ENCODE measurements around the gene LARGE1.

LARGE1 gene

DNA sequence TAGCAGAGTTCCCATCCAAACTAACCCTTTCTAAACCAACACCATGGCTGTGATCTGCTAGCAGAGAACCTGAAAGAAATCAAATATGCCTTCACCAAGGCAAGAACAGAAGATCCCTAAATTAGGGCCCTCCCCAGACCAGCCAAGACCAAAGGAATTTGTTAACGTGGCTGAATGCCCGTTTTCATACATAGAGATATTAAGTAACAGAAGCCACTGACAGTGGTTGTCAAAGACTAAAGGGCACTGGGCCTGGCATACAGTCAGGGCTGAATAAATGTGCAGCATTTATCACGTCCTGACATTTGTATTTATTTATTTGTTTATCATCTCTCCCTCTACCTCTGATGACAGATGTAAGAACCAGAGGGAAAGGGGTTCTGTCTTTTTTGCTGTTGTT is 271.8 kb downstream of the LARGE1 start:
- Histone ChIP-seq H3K4ac (ENCODE audit: low read depth, low read length) (no peak overlapping the region), H3K79me1 (ENCODE audit: low read length) (no peaks in the 10 kb centered on the region), H3K23ac (ENCODE audit: low read length) (no peak overlapping the region), H2BK120ac (ENCODE audit: low read depth, low read length) (no peak overlapping the region), H3K4me3 (ENCODE audit: low read length) (no peak overlapping the region), H3K27me3 (ENCODE audit: insufficient read depth, low read length, poor library complexity) (no peaks in the 10 kb centered on the region), H3K79me2 (ENCODE audit: control insufficient read depth, insufficient read depth, low read length) (no peaks in the 10 kb centered on the region), H2BK5ac (ENCODE audit: low read length) (no peak overlapping the region), H3K27ac (ENCODE audit: low read depth, low read length) (no peak overlapping the region), H3K56ac (ENCODE audit: low read length) (no peak overlapping the region), H4K8ac (ENCODE audit: low read depth, low read length) (no peak overlapping the region), H3K9ac (ENCODE audit: low read length) (no peak overlapping the region), H2BK15ac (replicated peaks; ENCODE audit: low read depth) (no peak overlapping the region), H3K4me2 (ENCODE audit: low read length) (no peak overlapping the region), H3K18ac (ENCODE audit: low read length) (no peak overlapping the region), H4K5ac (ENCODE audit: low read length) (no peak overlapping the region), H2AK5ac (ENCODE audit: low read length) (no peak overlapping the region), H3K4me1 (ENCODE audit: control insufficient read depth, low read depth, low read length) (peaks cover 2% of the 10 kb centered on the region), H3K36me3 (ENCODE audit: control insufficient read depth, insufficient read depth, low read length) (no peaks in the 10 kb centered on the region)
- no peak for DNase-seq
- WGBS (ENCODE audit: extremely low coverage, insufficient coverage, low lambda C conversion rate) = no CpG with 5 or more reads among the region's 3 CpGs

DNA sequence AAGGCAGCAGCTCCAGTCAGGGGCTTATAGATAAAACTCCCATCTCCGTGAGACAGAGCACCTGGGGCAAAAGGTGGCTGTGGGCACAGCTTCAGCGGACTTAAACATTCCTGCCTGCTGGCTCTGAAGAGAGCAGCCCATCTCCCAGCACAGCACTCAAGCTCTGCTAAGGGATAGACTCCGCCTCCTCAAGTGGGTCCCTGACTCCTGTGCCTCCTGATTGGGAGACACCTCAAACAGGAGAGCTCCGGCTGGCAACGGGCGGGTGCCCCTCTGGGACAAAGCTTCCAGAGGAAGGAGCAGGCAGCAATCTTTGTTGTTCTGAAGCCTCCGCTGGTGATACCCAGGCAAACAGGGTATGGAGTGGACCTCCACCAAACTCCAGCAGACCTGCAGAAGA is 279.4 kb downstream of the LARGE1 start:
- DNase-seq = peak; percentile 39
- Histone ChIP-seq H3K4ac (ENCODE audit: low read depth, low read length) (no peak overlapping the region), H3K4me3 (ENCODE audit: low read length) (no peak overlapping the region), H4K5ac (ENCODE audit: low read length) (no peak overlapping the region), H3K4me1 (ENCODE audit: control insufficient read depth, low read depth, low read length) (no peaks in the 10 kb centered on the region), H3K18ac (ENCODE audit: low read length) (no peak overlapping the region), H3K9ac (ENCODE audit: low read length) (no peak overlapping the region), H3K56ac (ENCODE audit: low read length) (no peak overlapping the region), H3K23ac (ENCODE audit: low read length) (no peak overlapping the region), H3K27ac (ENCODE audit: low read depth, low read length) (no peak overlapping the region), H2BK5ac (ENCODE audit: low read length) (no peak overlapping the region), H3K27me3 (ENCODE audit: insufficient read depth, low read length, poor library complexity) (no peaks in the 10 kb centered on the region), H3K36me3 (ENCODE audit: control insufficient read depth, insufficient read depth, low read length) (no peaks in the 10 kb centered on the region), H3K79me1 (ENCODE audit: low read length) (no peaks in the 10 kb centered on the region), H3K79me2 (ENCODE audit: control insufficient read depth, insufficient read depth, low read length) (no peaks in the 10 kb centered on the region), H2BK120ac (ENCODE audit: low read depth, low read length) (no peak overlapping the region), H2AK5ac (ENCODE audit: low read length) (no peak overlapping the region), H2BK15ac (replicated peaks; ENCODE audit: low read depth) (no peak overlapping the region), H4K8ac (ENCODE audit: low read depth, low read length) (no peak overlapping the region), H3K4me2 (ENCODE audit: low read length) (no peak overlapping the region)
- no CpG with 5 or more reads among the region's 7 CpGs for WGBS (ENCODE audit: extremely low coverage, insufficient coverage, low lambda C conversion rate)

DNA sequence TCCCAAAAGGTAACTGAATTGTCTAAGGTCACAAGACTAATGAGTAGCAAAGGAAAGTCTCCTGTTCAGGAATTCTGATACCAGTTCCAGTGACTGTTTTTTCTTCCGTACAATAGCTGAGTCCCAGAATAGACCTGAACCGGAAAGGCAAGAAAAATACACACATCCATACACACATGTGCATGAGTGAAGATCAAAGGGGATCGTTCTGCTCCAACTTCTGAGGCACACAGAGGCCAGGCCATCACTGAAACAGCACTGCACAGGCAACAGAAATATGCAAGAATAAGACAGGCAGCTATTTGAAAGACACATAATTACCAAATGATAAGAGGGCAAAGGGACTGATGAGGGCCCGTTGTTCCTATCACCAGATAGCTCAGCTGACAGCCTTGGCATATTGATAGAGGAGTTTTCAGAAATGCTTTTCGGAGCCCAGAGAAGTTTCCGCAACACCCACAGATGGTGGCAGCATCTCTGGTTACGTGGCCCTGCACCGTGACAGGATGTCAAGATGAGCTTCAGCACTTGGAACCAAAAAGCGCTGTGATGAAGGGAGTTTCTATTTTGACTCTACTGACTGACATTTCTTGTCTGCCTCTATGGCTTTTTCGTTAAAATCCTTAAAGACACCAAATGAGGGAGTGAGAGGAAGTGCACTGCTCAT is 280.6 kb downstream of the LARGE1 start:
- no peak overlapping the region for H3K4me3 ChIP-seq (ENCODE audit: low read length)
- H3K4me1 ChIP-seq (ENCODE audit: control insufficient read depth, low read depth, low read length) = no peaks in the 10 kb centered on the region
- no peak overlapping the region for H2AK5ac ChIP-seq (ENCODE audit: low read length)
- no peak overlapping the region for H3K9ac ChIP-seq (ENCODE audit: low read length)
- no peak overlapping the region for H3K56ac ChIP-seq (ENCODE audit: low read length)
- no peaks in the 10 kb centered on the region for H3K79me1 ChIP-seq (ENCODE audit: low read length)
- no peak for DNase-seq
- H3K23ac ChIP-seq (ENCODE audit: low read length) = no peak overlapping the region
- H3K18ac ChIP-seq (ENCODE audit: low read length) = no peak overlapping the region
- H3K27me3 ChIP-seq (ENCODE audit: insufficient read depth, low read length, poor library complexity) = no peaks in the 10 kb centered on the region
- no peak overlapping the region for H3K27ac ChIP-seq (ENCODE audit: low read depth, low read length)
- no peak overlapping the region for H2BK15ac ChIP-seq (replicated peaks; ENCODE audit: low read depth)
- no peaks in the 10 kb centered on the region for H3K36me3 ChIP-seq (ENCODE audit: control insufficient read depth, insufficient read depth, low read length)
- no CpG with 5 or more reads among the region's 10 CpGs for WGBS (ENCODE audit: extremely low coverage, insufficient coverage, low lambda C conversion rate)
- no peak overlapping the region for H4K8ac ChIP-seq (ENCODE audit: low read depth, low read length)
- no peak overlapping the region for H2BK120ac ChIP-seq (ENCODE audit: low read depth, low read length)
- no peak overlapping the region for H2BK5ac ChIP-seq (ENCODE audit: low read length)
- H3K79me2 ChIP-seq (ENCODE audit: control insufficient read depth, insufficient read depth, low read length) = no peaks in the 10 kb centered on the region
- H4K5ac ChIP-seq (ENCODE audit: low read length) = no peak overlapping the region
- H3K4me2 ChIP-seq (ENCODE audit: low read length) = no peak overlapping the region
- H3K4ac ChIP-seq (ENCODE audit: low read depth, low read length) = no peak overlapping the region

DNA sequence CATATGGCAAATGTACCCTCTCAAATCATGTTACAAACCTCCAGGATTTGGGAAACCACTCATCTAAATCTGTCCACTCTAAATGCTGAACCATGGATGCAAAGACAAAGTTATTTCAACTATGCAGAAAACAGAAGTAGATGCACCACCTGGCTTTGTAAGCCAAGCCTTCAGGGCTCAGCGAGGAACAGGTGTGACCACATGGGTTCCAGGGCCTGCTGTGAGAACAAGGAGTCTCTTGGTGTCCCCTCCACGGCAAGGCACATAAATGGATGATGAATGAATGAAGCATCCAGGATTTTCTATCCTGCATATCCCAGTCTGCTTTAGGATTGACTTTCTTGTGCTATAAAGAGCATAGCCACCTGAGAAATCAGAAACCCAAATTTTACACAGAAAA is 284.5 kb downstream of the LARGE1 start:
- no peaks in the 10 kb centered on the region for H3K79me1 ChIP-seq (ENCODE audit: low read length)
- H3K23ac ChIP-seq (ENCODE audit: low read length) = no peak overlapping the region
- H4K5ac ChIP-seq (ENCODE audit: low read length) = no peak overlapping the region
- no peaks in the 10 kb centered on the region for H3K27me3 ChIP-seq (ENCODE audit: insufficient read depth, low read length, poor library complexity)
- no peak for DNase-seq
- no peak overlapping the region for H3K4ac ChIP-seq (ENCODE audit: low read depth, low read length)
- H3K18ac ChIP-seq (ENCODE audit: low read length) = no peak overlapping the region
- no peak overlapping the region for H2BK15ac ChIP-seq (replicated peaks; ENCODE audit: low read depth)
- no peaks in the 10 kb centered on the region for H3K36me3 ChIP-seq (ENCODE audit: control insufficient read depth, insufficient read depth, low read length)
- no peak overlapping the region for H2AK5ac ChIP-seq (ENCODE audit: low read length)
- no peak overlapping the region for H3K4me3 ChIP-seq (ENCODE audit: low read length)
- no peak overlapping the region for H4K8ac ChIP-seq (ENCODE audit: low read depth, low read length)
- no CpG with 5 or more reads among the region's 2 CpGs for WGBS (ENCODE audit: extremely low coverage, insufficient coverage, low lambda C conversion rate)
- H3K4me1 ChIP-seq (ENCODE audit: control insufficient read depth, low read depth, low read length) = no peaks in the 10 kb centered on the region
- H3K27ac ChIP-seq (ENCODE audit: low read depth, low read length) = no peak overlapping the region
- H3K9ac ChIP-seq (ENCODE audit: low read length) = no peak overlapping the region
- no peak overlapping the region for H3K4me2 ChIP-seq (ENCODE audit: low read length)
- H2BK5ac ChIP-seq (ENCODE audit: low read length) = no peak overlapping the region
- no peak overlapping the region for H2BK120ac ChIP-seq (ENCODE audit: low read depth, low read length)
- no peak overlapping the region for H3K56ac ChIP-seq (ENCODE audit: low read length)
- no peaks in the 10 kb centered on the region for H3K79me2 ChIP-seq (ENCODE audit: control insufficient read depth, insufficient read depth, low read length)

DNA sequence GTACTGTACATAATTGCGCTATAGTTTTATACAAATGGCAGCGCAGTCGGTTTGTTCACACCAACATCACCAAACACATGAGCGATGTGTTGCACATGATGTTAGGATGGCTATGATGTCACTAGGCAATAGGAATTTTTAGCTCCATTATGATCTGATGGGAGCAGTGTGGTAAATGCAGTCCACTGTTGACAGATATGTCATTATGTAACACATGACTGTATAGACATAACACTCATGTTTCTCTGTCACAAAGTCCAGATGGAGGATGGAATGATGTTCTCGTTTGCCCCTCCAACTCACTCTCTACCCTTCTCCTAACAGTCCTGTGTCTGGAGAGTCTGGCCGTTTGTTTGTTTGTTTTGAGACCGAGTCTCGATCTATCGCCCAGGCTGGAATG is 288.5 kb downstream of the LARGE1 start:
- no peak overlapping the region for H2AK5ac ChIP-seq (ENCODE audit: low read length)
- DNase-seq = no peak

DNA sequence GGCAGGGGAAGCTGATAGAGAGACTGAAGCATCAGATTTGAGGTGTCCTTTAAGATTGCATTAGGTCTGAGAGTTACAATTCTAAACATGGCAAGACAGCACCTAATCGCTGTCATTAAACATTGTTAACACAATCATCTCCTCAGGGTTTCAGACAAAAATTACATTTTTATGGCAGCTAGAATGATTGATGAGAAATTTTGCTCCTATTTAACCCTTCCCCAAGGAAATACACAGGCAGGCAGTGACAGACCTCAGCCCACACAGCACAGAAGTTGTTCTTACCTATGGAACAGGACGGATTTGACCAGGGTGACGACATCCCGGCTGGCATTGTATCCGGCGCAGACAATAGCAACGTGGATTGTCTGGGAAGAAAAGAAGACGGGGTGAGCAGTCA is 294.3 kb downstream of the LARGE1 start:
- H3K4me3 ChIP-seq (ENCODE audit: low read length) = no peak overlapping the region
- H2BK5ac ChIP-seq (ENCODE audit: low read length) = no peak overlapping the region

More for the DNA sequence above, 288.5 kb downstream of the LARGE1 start:
- no peaks in the 10 kb centered on the region for H3K27me3 ChIP-seq (ENCODE audit: insufficient read depth, low read length, poor library complexity)
- H2BK120ac ChIP-seq (ENCODE audit: low read depth, low read length) = no peak overlapping the region
- H3K9ac ChIP-seq (ENCODE audit: low read length) = no peak overlapping the region
- H3K4me1 ChIP-seq (ENCODE audit: control insufficient read depth, low read depth, low read length) = no peaks in the 10 kb centered on the region
- no peak overlapping the region for H4K5ac ChIP-seq (ENCODE audit: low read length)
- H3K23ac ChIP-seq (ENCODE audit: low read length) = no peak overlapping the region
- H2BK15ac ChIP-seq (replicated peaks; ENCODE audit: low read depth) = no peak overlapping the region
- no peak overlapping the region for H3K4me2 ChIP-seq (ENCODE audit: low read length)
- no peak overlapping the region for H3K18ac ChIP-seq (ENCODE audit: low read length)
- no peak overlapping the region for H3K56ac ChIP-seq (ENCODE audit: low read length)
- H3K27ac ChIP-seq (ENCODE audit: low read depth, low read length) = no peak overlapping the region
- no peak overlapping the region for H4K8ac ChIP-seq (ENCODE audit: low read depth, low read length)
- H3K79me2 ChIP-seq (ENCODE audit: control insufficient read depth, insufficient read depth, low read length) = no peaks in the 10 kb centered on the region
- H3K4ac ChIP-seq (ENCODE audit: low read depth, low read length) = no peak overlapping the region
- H3K79me1 ChIP-seq (ENCODE audit: low read length) = no peaks in the 10 kb centered on the region
- no peak overlapping the region for H2BK5ac ChIP-seq (ENCODE audit: low read length)
- H3K36me3 ChIP-seq (ENCODE audit: control insufficient read depth, insufficient read depth, low read length) = no peaks in the 10 kb centered on the region
- WGBS (ENCODE audit: extremely low coverage, insufficient coverage, low lambda C conversion rate) = no CpG with 5 or more reads among the region's 9 CpGs
- no peak overlapping the region for H3K4me3 ChIP-seq (ENCODE audit: low read length)

More for the DNA sequence above, 294.3 kb downstream of the LARGE1 start:
- H2BK120ac ChIP-seq (ENCODE audit: low read depth, low read length) = no peak overlapping the region
- no peak overlapping the region for H3K4me2 ChIP-seq (ENCODE audit: low read length)
- WGBS (ENCODE audit: extremely low coverage, insufficient coverage, low lambda C conversion rate) = no CpG with 5 or more reads among the region's 8 CpGs
- no peaks in the 10 kb centered on the region for H3K4me1 ChIP-seq (ENCODE audit: control insufficient read depth, low read depth, low read length)
- H3K27me3 ChIP-seq (ENCODE audit: insufficient read depth, low read length, poor library complexity) = no peaks in the 10 kb centered on the region
- no peak overlapping the region for H3K9ac ChIP-seq (ENCODE audit: low read length)
- H3K56ac ChIP-seq (ENCODE audit: low read length) = no peak overlapping the region
- H3K79me1 ChIP-seq (ENCODE audit: low read length) = no peaks in the 10 kb centered on the region
- H2AK5ac ChIP-seq (ENCODE audit: low read length) = no peak overlapping the region
- H3K23ac ChIP-seq (ENCODE audit: low read length) = no peak overlapping the region
- no peaks in the 10 kb centered on the region for H3K36me3 ChIP-seq (ENCODE audit: control insufficient read depth, insufficient read depth, low read length)
- H3K18ac ChIP-seq (ENCODE audit: low read length) = no peak overlapping the region
- no peaks in the 10 kb centered on the region for H3K79me2 ChIP-seq (ENCODE audit: control insufficient read depth, insufficient read depth, low read length)
- DNase-seq = no peak
- H4K8ac ChIP-seq (ENCODE audit: low read depth, low read length) = no peak overlapping the region
- no peak overlapping the region for H2BK15ac ChIP-seq (replicated peaks; ENCODE audit: low read depth)
- no peak overlapping the region for H3K4ac ChIP-seq (ENCODE audit: low read depth, low read length)
- H3K27ac ChIP-seq (ENCODE audit: low read depth, low read length) = no peak overlapping the region
- no peak overlapping the region for H4K5ac ChIP-seq (ENCODE audit: low read length)
